H1 (cell line): ENCODE results near the gene KRTAP5-4. TPM values are rescaled to one million over a fixed set of nuclear protein-coding genes. Genes with fewer than 3 reads are reported as not detected.

Source experiments
- EGR1 ChIP-seq: IDR thresholded peaks from 2 replicates; pipeline ENCODE4 v1.6.1; 2011; ENCODE audit warnings: low read depth, low read length, borderline replicate concordance
- POU5F1 ChIP-seq: IDR thresholded peaks from 2 replicates; pipeline ENCODE4 v1.6.1; 2011; ENCODE audit warnings: low read depth, mild to moderate bottlenecking, low read length, moderate library complexity
- RBBP5 ChIP-seq: IDR thresholded peaks from 2 replicates; pipeline ENCODE4 v1.7.1; 2012; ENCODE audit warnings: low read depth, mild to moderate bottlenecking, inconsistent platforms, low read length, moderate library complexity, borderline replicate concordance
- RFX5 ChIP-seq: IDR thresholded peaks from 2 replicates; pipeline ENCODE4 v1.6.1; 2011; ENCODE audit warnings: low read depth, low read length, improper control_type of control experiment, borderline replicate concordance
- polyA plus RNA-seq, 7 experiments: library from polyadenylated mRNA; depleted of rRNA in 3 of 7; stranded (reverse) in 5 of 7; unstranded in 2 of 7; fragments of >200 nt in 5 of 7; fragments of 200-250 nt in 2 of 7; gene quantifications; 1 replicate in 5 of 7; 2 replicates in 1 of 7; 4 replicates in 1 of 7; pipeline versions ENCODE4 v1.2.1 to v1.2.3, GENCODE V29; 2011 to 2013; ENCODE audit warnings: missing spikeins in 2 of 7, mixed read lengths in 2 of 7
- total RNA-seq: library from RNA; stranded (reverse); fragmentation: NEBNext Ultra II Directional; extraction: Animal tissue kit (Norgen Biotek cat#: 25700); gene quantifications from 2 replicates; pipeline ENCODE4 v1.2.1, GENCODE V29; 2021

Gene KRTAP5-4
- total and polyA plus RNA-seq, 2 of the 8 experiments (the other 6 are each of a cell fraction or from before 2014, with no cell fraction given): not detected

DNA sequence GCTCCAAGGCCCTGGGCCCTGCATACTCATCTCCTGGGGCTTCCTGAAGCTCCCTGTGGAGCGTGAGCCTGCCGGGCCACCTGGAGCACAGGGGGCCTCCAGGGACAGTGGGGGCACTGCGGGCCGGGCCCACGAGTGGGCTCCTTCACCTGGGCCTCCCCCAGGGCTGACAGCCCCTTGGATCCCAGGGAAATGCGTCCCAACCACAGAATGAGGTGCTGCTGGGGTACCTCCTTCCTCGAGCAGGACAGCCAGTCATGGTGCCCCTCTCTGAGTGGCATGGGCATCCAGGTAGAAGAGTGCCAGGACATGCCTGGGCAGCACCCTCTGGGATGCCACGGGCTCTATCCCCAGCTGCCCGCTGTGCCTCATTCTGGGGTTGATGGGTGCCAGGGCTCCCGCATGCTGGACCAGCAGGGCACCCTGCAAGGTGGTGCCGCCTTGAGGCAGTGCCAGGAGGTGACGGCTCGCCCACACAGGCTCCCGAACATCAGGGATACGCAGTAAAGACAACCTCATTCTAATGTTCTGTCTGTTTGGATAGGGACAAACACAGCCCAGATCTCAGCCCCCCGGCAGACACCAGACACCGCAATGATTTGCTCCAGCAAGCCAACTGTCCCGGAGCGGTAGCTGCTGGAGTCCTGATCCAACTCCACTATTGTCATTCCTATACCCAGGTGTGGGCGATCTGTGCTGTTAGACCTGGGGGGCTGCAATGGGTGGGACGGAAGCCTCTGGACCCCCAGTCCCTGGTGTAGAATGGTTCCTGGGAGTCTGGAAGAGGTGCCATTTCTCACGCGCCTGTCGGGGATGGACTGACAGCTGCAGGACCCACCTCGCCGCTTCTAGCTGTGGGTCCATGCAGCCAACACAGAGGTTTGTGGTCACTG lies 33.5 kb upstream of the KRTAP5-4 start (continued):
- no peak for TF ChIP-seq POU5F1
- TF ChIP-seq EGR1: no peak
- TF ChIP-seq RBBP5: no peak
- no peak for TF ChIP-seq RFX5
